Left lung (tissue), 10 donors: ENCODE measurements around the gene MTG1. TPM values are rescaled to one million over a fixed set of nuclear protein-coding genes. Genes with fewer than 3 reads are reported as not detected.
A peak's percentile ranks its signal among the peaks of the same experiment; 100 is the strongest.
"Not testable (repeated sequence)": the region's sequence is repeated elsewhere in the genome, so short reads cannot be mapped to it uniquely, and the experiment has no call there.

Experiments used
- ATAC-seq: fragments of 200-7000 bp; cut with Tn5 transposase; one replicate; pipeline ENCODE4 v1.9.1; 2020; ENCODE audit warnings: moderate library complexity
- DNase-seq, 4 donors: peaks; one replicate each; pipeline ENCODE4 v3.0.0-alpha.2; 2013 to 2020
- H3K27ac ChIP-seq, 2 donors: fragments of 200-600 bp; sonication (generic) in 1 of 2; one replicate each; pipeline versions ENCODE4 v1.5.0 to v1.8.0; 2020 to 2021
- H3K27me3 ChIP-seq, 2 donors: fragments of 200-600 bp; sonication (generic) in 1 of 2; one replicate each; pipeline versions ENCODE4 v1.5.0 to v1.8.0; 2020 to 2021
- H3K36me3 ChIP-seq, 2 donors: fragments of 200-600 bp; sonication (generic) in 1 of 2; one replicate each; pipeline versions ENCODE4 v1.5.0 to v1.8.0; 2020 to 2021
- H3K4me1 ChIP-seq, 2 donors: fragments of 200-600 bp; one replicate each; pipeline ENCODE4 v1.8.0; 2021
- H3K4me3 ChIP-seq, 2 donors: fragments of 200-600 bp; sonication (generic) in 1 of 2; one replicate each; pipeline versions ENCODE4 v1.5.0 to v1.8.0; 2020 to 2021; ENCODE audit warnings: mild to moderate bottlenecking in 1 of 2
- H3K9me3 ChIP-seq, 2 donors: fragments of 200-600 bp; sonication (generic) in 1 of 2; one replicate each; pipeline versions ENCODE4 v1.5.0 to v1.8.0; 2020 to 2021
- intact Hi-C, 2 donors: fragments of 100-400 bp; cut with DNase I; formaldehyde crosslinking; loops; one replicate each; pipeline versions ENCODE4 v1.11.2 to v1.14.2; 2022
- polyA plus RNA-seq, 6 donors: library from polyadenylated mRNA; unstranded; fragments of 120-200 nt; gene quantifications; one replicate each; pipeline ENCODE4 v1.2.1, GENCODE V29; 2013; ENCODE audit not compliant: insufficient read length in 6 of 6
- total RNA-seq, 2 donors: library from RNA; stranded (reverse); fragmentation: NEBNext Ultra II Directional; extraction: Animal tissue kit (Norgen Biotek cat#: 25700); gene quantifications; one replicate each; pipeline ENCODE4 v1.2.1, GENCODE V29; 2021
- TF ChIP-seq, protein P1 (sequence below), 2 donors: fragments of 200-600 bp; sonication (generic) in 1 of 2; IDR thresholded peaks; one replicate each; pipeline versions ENCODE4 v1.5.0 to v1.8.0; 2021; ENCODE audit warnings: antibody characterized with exemption in 2 of 2
- donor health status: DM: no; HTN: yes; CAD: no.
- donor health status: DM: no; HTN: no; CAD: no.

MTG1 gene
- total and polyA plus RNA-seq, 8 donors: 31.5 to 75.1 (median 60.3) TPM

DNA sequence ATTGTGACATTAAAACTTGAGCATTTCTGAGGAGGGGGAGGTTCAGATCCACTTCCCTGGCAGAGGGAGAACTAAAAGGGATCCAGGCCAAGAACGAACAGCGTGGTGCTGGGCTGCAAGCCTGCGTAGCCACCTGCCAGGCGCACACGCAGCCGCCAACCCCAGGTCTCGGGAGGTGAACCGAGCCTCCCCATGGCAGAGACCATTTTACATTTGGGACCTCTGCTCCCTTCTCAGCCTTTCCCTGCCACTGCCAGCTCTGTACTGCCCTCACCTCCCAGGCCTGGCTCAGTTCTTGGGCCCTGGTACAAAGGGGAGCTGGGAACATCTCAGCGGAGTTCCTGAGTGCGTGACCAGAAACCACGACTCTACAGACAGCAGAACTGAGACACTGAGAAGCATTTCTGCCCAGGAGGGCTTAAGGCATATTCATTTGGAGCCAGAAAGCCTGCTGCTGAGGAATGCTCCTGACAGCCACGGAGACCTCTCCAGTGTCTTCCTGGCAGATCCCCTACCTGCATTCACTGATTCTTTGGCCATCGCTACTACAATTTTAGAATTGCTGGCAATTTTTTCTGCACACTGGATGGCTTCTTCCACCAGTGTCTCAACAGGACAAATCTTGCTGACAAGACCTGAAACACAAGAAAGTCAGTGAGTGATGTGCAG lies 28.4 kb upstream of the MTG1 start:
- DNase-seq (no peak), ATAC-seq (no peak)
- H3K27ac ChIP-seq: no peak overlapping the region
- H3K9me3 ChIP-seq: no peaks in the 10 kb centered on the region
- no peaks in the 10 kb centered on the region for H3K27me3 ChIP-seq
- intact Hi-C loops: no loop called here
- H3K4me1 ChIP-seq: no peaks in the 10 kb centered on the region
- TF ChIP-seq, protein P1, sequence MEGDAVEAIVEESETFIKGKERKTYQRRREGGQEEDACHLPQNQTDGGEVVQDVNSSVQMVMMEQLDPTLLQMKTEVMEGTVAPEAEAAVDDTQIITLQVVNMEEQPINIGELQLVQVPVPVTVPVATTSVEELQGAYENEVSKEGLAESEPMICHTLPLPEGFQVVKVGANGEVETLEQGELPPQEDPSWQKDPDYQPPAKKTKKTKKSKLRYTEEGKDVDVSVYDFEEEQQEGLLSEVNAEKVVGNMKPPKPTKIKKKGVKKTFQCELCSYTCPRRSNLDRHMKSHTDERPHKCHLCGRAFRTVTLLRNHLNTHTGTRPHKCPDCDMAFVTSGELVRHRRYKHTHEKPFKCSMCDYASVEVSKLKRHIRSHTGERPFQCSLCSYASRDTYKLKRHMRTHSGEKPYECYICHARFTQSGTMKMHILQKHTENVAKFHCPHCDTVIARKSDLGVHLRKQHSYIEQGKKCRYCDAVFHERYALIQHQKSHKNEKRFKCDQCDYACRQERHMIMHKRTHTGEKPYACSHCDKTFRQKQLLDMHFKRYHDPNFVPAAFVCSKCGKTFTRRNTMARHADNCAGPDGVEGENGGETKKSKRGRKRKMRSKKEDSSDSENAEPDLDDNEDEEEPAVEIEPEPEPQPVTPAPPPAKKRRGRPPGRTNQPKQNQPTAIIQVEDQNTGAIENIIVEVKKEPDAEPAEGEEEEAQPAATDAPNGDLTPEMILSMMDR (IDR thresholded peaks at IDR 0.05): no peak
- no peak overlapping the region for H3K4me3 ChIP-seq
- peaks cover 0 to 82% of the 10 kb centered on the region in 2 donors for H3K36me3 ChIP-seq

DNA sequence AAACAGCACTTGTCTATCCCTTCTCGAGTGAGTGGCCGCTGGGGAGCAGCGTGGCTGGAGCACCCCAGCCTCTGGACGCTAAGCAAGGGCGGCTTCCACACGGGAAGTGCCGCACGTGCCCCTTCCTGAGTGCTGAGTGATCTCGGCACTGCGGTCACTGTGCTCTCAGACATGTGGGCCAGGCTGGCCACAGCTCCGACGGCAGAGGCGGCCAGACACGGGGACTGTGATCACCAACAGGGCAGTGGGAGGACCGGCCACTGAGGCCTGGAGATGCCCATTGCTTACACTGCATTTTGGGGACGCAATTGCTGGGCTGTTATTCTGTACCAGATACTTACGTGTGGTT lies 27.9 kb upstream of the MTG1 start:
- H3K27me3 ChIP-seq: no peaks in the 10 kb centered on the region
- no peak overlapping the region for H3K27ac ChIP-seq
- no peaks in the 10 kb centered on the region for H3K4me1 ChIP-seq
- ATAC-seq (no peak), DNase-seq (peak in 1 of 4 donors; percentile 70)
- intact Hi-C loops: no loop called here
- TF ChIP-seq, protein P1 (IDR thresholded peaks at IDR 0.05): no peak
- H3K36me3 ChIP-seq: peaks cover 0 to 86% of the 10 kb centered on the region in 2 donors
- no peaks in the 10 kb centered on the region for H3K9me3 ChIP-seq
- H3K4me3 ChIP-seq: no peak overlapping the region

DNA sequence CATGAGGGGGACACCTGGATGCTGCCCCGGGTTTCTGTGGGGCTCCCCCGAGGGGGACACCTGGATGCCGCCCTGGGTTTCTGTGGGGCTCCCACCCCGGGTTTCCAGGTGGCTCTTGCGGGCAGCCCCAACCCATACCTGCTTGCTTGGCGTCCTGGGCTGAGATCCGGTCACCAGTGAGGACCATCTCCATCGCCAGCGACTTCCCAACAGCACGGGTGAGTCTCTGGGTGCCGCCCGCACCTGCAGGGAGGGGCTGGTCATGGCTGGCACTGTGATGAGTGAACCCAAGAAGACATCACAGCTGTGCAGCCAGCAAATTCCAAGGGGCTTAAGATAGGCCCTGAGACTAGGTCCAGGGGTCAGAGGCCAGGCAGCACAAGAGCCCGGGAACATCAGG lies 27.2 kb upstream of the MTG1 start:
- Histone ChIP-seq H3K27me3 (no peaks in the 10 kb centered on the region), H3K4me3 (no peak overlapping the region), H3K27ac (no peak overlapping the region), H3K9me3 (no peaks in the 10 kb centered on the region), H3K4me1 (peaks cover 0 to 5% of the 10 kb centered on the region in 2 donors), H3K36me3 (peaks cover 0 to 85% of the 10 kb centered on the region in 2 donors)
- DNase-seq (no peak), ATAC-seq (no peak)
- TF ChIP-seq, protein P1 (IDR thresholded peaks at IDR 0.05): no peak
- intact Hi-C loops: no loop called here

DNA sequence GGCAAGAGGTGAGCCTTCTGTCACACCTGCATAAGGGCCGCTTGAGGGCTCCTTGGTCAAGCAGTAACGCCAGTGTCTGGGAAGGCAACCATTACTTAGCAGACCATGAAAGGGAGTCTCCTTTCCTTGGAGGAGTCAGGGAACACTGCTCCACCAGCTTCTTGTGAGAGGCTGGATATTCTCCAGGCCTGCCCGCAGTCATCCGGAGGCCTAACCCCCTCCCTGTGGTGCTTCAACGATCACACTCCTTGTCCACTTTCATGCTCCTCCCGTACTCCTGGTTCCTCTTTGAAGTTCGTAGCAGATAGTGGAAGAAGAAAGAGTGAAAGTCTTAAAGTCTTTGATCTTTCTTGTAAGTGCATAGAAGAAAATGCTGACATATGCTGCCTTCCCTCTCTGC lies 26.5 kb upstream of the MTG1 start:
- H3K36me3 ChIP-seq: peaks cover 0 to 77% of the 10 kb centered on the region in 2 donors
- not testable (repeated sequence) for DNase-seq

DNA sequence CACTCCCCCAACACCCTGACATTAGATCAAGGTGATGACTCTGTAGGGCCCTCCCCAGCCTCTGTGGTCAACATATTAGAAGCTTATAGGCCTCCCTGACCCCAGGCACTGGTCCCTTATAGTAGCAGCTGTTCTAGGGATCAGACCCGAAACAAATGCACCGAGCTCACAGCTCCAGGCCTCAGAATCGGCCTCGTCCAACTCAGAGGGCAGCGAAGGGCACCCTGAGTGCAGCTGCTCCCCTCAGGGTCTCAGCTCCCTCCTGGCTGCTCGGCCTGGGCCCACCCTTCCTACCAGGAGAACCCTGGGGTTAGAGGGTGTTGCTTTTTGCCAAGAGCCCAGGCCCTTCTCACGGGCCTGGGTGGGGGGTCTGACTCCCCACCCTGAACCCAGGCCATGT lies 25.8 kb upstream of the MTG1 start:
- Histone ChIP-seq H3K4me1 (peaks cover 0 to 13% of the 10 kb centered on the region in 2 donors), H3K36me3 (peaks cover 0 to 70% of the 10 kb centered on the region in 2 donors)
- TF ChIP-seq, protein P1 (IDR thresholded peaks at IDR 0.05): no peak

More for the DNA sequence above, 26.5 kb upstream of the MTG1 start:
- ATAC-seq, H3K4me3 ChIP-seq, H3K9me3 ChIP-seq, H3K27me3 ChIP-seq, intact Hi-C loops, H3K27ac ChIP-seq: not testable (repeated sequence)
- peaks cover 0 to 12% of the 10 kb centered on the region in 2 donors for H3K4me1 ChIP-seq

More for the DNA sequence above, 25.8 kb upstream of the MTG1 start:
- Histone ChIP-seq H3K27ac (no peak overlapping the region), H3K27me3 (no peaks in the 10 kb centered on the region), H3K4me3 (no peak overlapping the region), H3K9me3 (no peaks in the 10 kb centered on the region)
- intact Hi-C loops: no loop called here
- no peak for ATAC-seq
- no peak for DNase-seq
